Measurements from ENCODE around the gene TAS1R3.

DNA sequence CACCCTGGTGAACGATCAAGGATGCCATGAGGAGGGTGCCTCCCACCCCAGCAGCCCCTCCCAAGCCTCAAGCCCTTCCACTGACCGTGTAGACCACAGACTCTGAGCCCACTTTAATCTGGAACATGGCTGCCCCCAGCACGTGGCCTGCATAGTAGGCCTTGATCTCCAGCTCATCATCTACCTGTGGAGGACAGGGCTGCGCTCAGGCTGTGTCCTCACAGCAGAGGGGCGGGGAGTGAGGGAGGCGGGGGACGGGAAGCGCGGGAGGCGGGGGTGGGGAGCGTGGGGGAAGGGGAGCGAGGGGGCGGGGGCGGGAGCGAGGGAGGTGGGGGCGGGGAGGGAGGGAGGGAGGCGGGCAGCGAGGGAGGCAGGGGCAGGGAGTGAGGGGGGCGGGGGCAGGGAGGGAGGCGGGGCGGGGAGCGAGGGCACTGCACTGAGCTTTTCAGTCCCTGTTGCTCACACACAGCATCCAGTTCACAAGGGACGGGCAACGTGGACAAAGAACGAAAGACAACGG, 15.6 kb upstream of the TAS1R3 start:
- TF ChIP-seq POLR2A (IDR thresholded peaks at IDR 0.05) = no peak
- TF ChIP-seq, protein P1, sequence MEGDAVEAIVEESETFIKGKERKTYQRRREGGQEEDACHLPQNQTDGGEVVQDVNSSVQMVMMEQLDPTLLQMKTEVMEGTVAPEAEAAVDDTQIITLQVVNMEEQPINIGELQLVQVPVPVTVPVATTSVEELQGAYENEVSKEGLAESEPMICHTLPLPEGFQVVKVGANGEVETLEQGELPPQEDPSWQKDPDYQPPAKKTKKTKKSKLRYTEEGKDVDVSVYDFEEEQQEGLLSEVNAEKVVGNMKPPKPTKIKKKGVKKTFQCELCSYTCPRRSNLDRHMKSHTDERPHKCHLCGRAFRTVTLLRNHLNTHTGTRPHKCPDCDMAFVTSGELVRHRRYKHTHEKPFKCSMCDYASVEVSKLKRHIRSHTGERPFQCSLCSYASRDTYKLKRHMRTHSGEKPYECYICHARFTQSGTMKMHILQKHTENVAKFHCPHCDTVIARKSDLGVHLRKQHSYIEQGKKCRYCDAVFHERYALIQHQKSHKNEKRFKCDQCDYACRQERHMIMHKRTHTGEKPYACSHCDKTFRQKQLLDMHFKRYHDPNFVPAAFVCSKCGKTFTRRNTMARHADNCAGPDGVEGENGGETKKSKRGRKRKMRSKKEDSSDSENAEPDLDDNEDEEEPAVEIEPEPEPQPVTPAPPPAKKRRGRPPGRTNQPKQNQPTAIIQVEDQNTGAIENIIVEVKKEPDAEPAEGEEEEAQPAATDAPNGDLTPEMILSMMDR (IDR thresholded peaks at IDR 0.05) = no peak
